ENCODE measurements around the gene FECH. TPM values are rescaled to one million over a fixed set of nuclear protein-coding genes. Genes with fewer than 3 reads are reported as not detected.

Gene FECH
- total and polyA plus RNA-seq, 9 of the 15 experiments (the other 6 are each of a cell fraction or from before 2014, with no cell fraction given) = 19.8 to 170 (median 56.8) TPM

GRCh38 chr18:57630002-57630753 is 43.7 kb upstream of the FECH start (continued):
- TF ChIP-seq CREB1 (IDR thresholded peaks at IDR 0.05) = peak; percentile 54
- peak; percentile 72; the same call in 1 of the 2 replicates for TF ChIP-seq CREB1 (CRISPR knock-in tag; IDR thresholded peaks at IDR 0.05)
- TF ChIP-seq ARID4B (CRISPR knock-in tag; IDR thresholded peaks at IDR 0.05) = 0 out of 2 replicates have a peak, but pooled peaks have one; percentile 58
- peak; percentile 88 for TF ChIP-seq PHF20 (IDR thresholded peaks at IDR 0.05; ENCODE audit: partially characterized antibody)
- no peak for TF ChIP-seq GTF2E2 (tag; IDR thresholded peaks at IDR 0.05)
- peak; percentile 97 for TF ChIP-seq TFAP4 (CRISPR knock-in tag; IDR thresholded peaks at IDR 0.05; ENCODE audit: borderline replicate concordance)
- no peak for TF ChIP-seq ZNF280A (IDR thresholded peaks at IDR 0.05; ENCODE audit: low read depth, partially characterized antibody)
- TF ChIP-seq ARID3B (CRISPR knock-in tag; IDR thresholded peaks at IDR 0.05; ENCODE audit: borderline replicate concordance) = no peak
- no peak; the same call in 1 of the 2 replicates for TF ChIP-seq VEZF1 (CRISPR knock-in tag; IDR thresholded peaks at IDR 0.05)
- TF ChIP-seq THRA (IDR thresholded peaks at IDR 0.05) = no peak
- no peak for TF ChIP-seq HDGF (IDR thresholded peaks at IDR 0.05)
- peak; percentile 48; the same call in 1 of the 2 replicates for TF ChIP-seq ATF7 (IDR thresholded peaks at IDR 0.05)
- no peak for TF ChIP-seq E2F1 (CRISPR knock-in tag; IDR thresholded peaks at IDR 0.05)
